ENCODE data around the gene ALKBH6.

DNA sequence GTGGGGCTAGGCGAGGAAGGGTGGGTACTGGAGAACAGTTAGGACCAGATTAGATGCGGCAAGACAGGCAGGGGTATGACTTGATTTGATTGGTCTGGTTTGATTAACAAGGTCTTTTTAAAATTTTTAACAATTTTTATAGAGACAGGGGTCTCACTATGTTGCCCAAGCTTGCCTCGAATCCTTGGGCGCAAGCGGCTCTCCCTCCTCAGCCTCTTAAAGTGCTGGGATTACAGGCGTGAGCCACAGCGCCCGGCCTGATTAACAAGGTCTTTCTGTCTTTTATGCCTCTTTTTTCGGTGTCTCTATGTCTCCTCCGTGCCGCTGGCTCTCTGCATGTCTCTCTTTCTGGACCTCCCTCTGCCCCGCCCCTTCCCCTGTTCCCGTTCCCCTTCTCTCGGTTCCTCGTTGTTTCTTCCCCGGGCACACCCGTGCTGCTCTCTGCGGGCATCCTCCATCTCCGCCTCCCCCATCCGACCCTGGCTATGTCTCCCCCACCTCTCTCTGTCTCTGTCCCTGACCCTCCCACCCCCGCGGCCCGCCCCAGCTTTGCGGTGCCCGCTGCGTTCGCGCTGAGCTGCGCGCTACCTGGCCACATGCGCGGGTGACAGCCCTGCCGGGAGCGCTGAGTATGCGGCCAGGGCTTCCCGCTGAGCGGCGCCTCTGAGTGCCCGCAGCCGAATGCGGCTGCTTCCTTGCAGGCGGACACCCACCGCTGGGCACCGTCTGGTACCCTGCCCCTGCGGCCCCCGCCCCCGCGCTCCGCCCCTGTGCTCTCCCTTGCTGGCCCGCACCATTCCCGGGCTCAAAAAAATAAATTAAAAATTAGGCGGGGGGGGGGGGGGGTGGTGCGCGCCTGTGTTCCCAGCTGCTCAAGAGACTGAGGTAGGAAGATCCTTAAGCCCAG, 27.1 kb downstream of the ALKBH6 start:
- peak; percentile 20 for TF ChIP-seq CTCF (IDR thresholded peaks at IDR 0.05; ENCODE audit: poor library complexity)
- no peak for TF ChIP-seq EZH2phosphoT487 (IDR thresholded peaks at IDR 0.05; ENCODE audit: low read depth, severe bottlenecking, unreplicated experiment)
- TF ChIP-seq EZH2 (IDR thresholded peaks at IDR 0.05; ENCODE audit: borderline replicate concordance): no peak
